H9 (cell line): Measurements from ENCODE around the gene ANAPC10. TPM values are rescaled to one million over a fixed set of nuclear protein-coding genes. Genes with fewer than 3 reads are reported as not detected.

Experiments
- DNase-seq: peaks from one replicate; pipeline ENCODE4 v3.0.0-alpha.2; 2017
- H2AFZ ChIP-seq: one replicate; pipeline ENCODE4 v1.6.1; 2013; ENCODE audit warnings: mild to moderate bottlenecking, low read length, control low read depth, moderate library complexity
- H2AK5ac ChIP-seq: 2 replicates; pipeline ENCODE4 v1.6.1; 2013; ENCODE audit warnings: low read length, control low read depth, mixed read lengths; ENCODE audit not compliant: insufficient read length
- H2BK120ac ChIP-seq: one replicate; pipeline ENCODE4 v1.6.1; 2013; ENCODE audit warnings: low read depth, mild to moderate bottlenecking, low read length, control low read depth, inconsistent platforms; ENCODE audit not compliant: poor library complexity, severe bottlenecking
- H2BK12ac ChIP-seq: 2 replicates; pipeline ENCODE4 v1.6.1; 2013; ENCODE audit warnings: low read length, control low read depth, mixed read lengths, low read depth; ENCODE audit not compliant: insufficient read length
- H2BK15ac ChIP-seq: 2 replicates; pipeline ENCODE4 v1.6.1; 2013; ENCODE audit warnings: low read depth, low read length, control low read depth
- H2BK20ac ChIP-seq: one replicate; pipeline ENCODE4 v1.6.1; 2013; ENCODE audit warnings: low read depth, mild to moderate bottlenecking, low read length, control low read depth, inconsistent platforms; ENCODE audit not compliant: poor library complexity, severe bottlenecking
- H2BK5ac ChIP-seq: 2 replicates; pipeline ENCODE4 v1.6.1; 2013; ENCODE audit warnings: low read length, control low read depth, mixed read lengths; ENCODE audit not compliant: insufficient read length
- H3K14ac ChIP-seq: 2 replicates; pipeline ENCODE4 v1.6.1; 2013; ENCODE audit warnings: low read length, control low read depth; ENCODE audit not compliant: insufficient read depth
- H3K18ac ChIP-seq: 2 replicates; pipeline ENCODE4 v1.6.1; 2013; ENCODE audit warnings: low read depth, mild to moderate bottlenecking, mixed read lengths, low read length, control low read depth; ENCODE audit not compliant: insufficient read length
- H3K23ac ChIP-seq: 2 replicates; pipeline ENCODE4 v1.6.1; 2013; ENCODE audit warnings: low read length, control low read depth, mixed read lengths, low read depth; ENCODE audit not compliant: insufficient read length
- H3K23me2 ChIP-seq: 2 replicates; pipeline ENCODE4 v1.6.1; 2013; ENCODE audit warnings: low read depth, mild to moderate bottlenecking, mixed read lengths, low read length, control low read depth; ENCODE audit not compliant: insufficient read length, poor library complexity, severe bottlenecking
- H3K27ac ChIP-seq: 2 replicates; pipeline ENCODE4 v1.5.1; 2013; ENCODE audit warnings: low read length, control low read depth, mixed read lengths, low read depth; ENCODE audit not compliant: insufficient read length
- H3K27me3 ChIP-seq: 2 replicates; pipeline ENCODE4 v1.6.1; 2013; ENCODE audit warnings: low read length, control low read depth, inconsistent platforms; ENCODE audit not compliant: insufficient read depth
- H3K4ac ChIP-seq: 2 replicates; pipeline ENCODE4 v1.6.1; 2013; ENCODE audit warnings: low read depth, mild to moderate bottlenecking, control low read depth, inconsistent platforms, low read length, moderate library complexity
- H3K4me1 ChIP-seq: 2 replicates; pipeline ENCODE4 v1.6.1; 2013; ENCODE audit warnings: low read length, control low read depth, inconsistent platforms; ENCODE audit not compliant: insufficient read depth
- H3K4me2 ChIP-seq: 2 replicates; pipeline ENCODE4 v1.6.1; 2013; ENCODE audit warnings: low read length, control low read depth, mixed read lengths; ENCODE audit not compliant: insufficient read length, insufficient read depth
- H3K56ac ChIP-seq: 2 replicates; pipeline ENCODE4 v1.6.1; 2013; ENCODE audit warnings: low read depth, mild to moderate bottlenecking, mixed read lengths, low read length, control low read depth; ENCODE audit not compliant: insufficient read length
- H3K79me1 ChIP-seq: 2 replicates; pipeline ENCODE4 v1.6.1; 2013; ENCODE audit warnings: low read depth, mild to moderate bottlenecking, moderate library complexity, low read length, control low read depth, inconsistent platforms; ENCODE audit not compliant: insufficient read depth, poor library complexity, severe bottlenecking
- H3K79me2 ChIP-seq: 2 replicates; pipeline ENCODE4 v1.6.1; 2013; ENCODE audit warnings: low read length, control low read depth, inconsistent platforms; ENCODE audit not compliant: insufficient read depth
- H3K9ac ChIP-seq: 2 replicates; pipeline ENCODE4 v1.6.1; 2013; ENCODE audit warnings: low read length, control low read depth, mixed read lengths; ENCODE audit not compliant: insufficient read length; ENCODE audit errors: extremely low read depth
- H3K9me3 ChIP-seq: one replicate; pipeline ENCODE4 v1.6.1; 2013; ENCODE audit warnings: low read depth, low read length, inconsistent platforms; ENCODE audit not compliant: control insufficient read depth
- H3T11ph ChIP-seq: one replicate; pipeline ENCODE4 v1.6.1; 2013; ENCODE audit warnings: mild to moderate bottlenecking, low read length, control low read depth, inconsistent platforms
- H4K20me1 ChIP-seq: one replicate; pipeline ENCODE4 v1.6.1; 2013; ENCODE audit not compliant: control insufficient read depth, insufficient read length, insufficient read depth
- H4K5ac ChIP-seq: 2 replicates; pipeline ENCODE4 v1.6.1; 2013; ENCODE audit warnings: low read depth, mild to moderate bottlenecking, mixed read lengths, low read length, control low read depth; ENCODE audit not compliant: insufficient read length
- H4K8ac ChIP-seq: replicated peaks from 2 replicates; pipeline ENCODE4 v1.6.1; 2013; ENCODE audit warnings: low read length, control low read depth, mixed read lengths, low read depth; ENCODE audit not compliant: insufficient read length
- H4K91ac ChIP-seq: 2 replicates; pipeline ENCODE4 v1.6.1; 2013; ENCODE audit warnings: low read depth, mild to moderate bottlenecking, moderate library complexity, mixed read lengths, low read length, control low read depth; ENCODE audit not compliant: insufficient read length
- H3K27ac Mint-ChIP-seq, 3 experiments: 2 replicates in 2 of 3; 3 replicates in 1 of 3; pipeline ENCODE4 v1.8.0; 2020 to 2021; ENCODE audit warnings: mixed read lengths in 3 of 3, mild to moderate bottlenecking in 1 of 3, moderate library complexity in 1 of 3
- H3K27me3 Mint-ChIP-seq: 2 replicates; pipeline ENCODE4 v1.8.0; 2021; ENCODE audit warnings: low read depth, mild to moderate bottlenecking, moderate library complexity, mixed read lengths
- H3K36me3 Mint-ChIP-seq, 3 experiments: 2 replicates in 2 of 3; 3 replicates in 1 of 3; pipeline ENCODE4 v1.8.0; 2020 to 2021; ENCODE audit warnings: low read depth in 3 of 3, mixed read lengths in 3 of 3; ENCODE audit not compliant: insufficient read depth in 1 of 3
- H3K4me1 Mint-ChIP-seq, 2 experiments: 2 replicates each; pipeline ENCODE4 v1.8.0; 2020; ENCODE audit warnings: mixed read lengths in 2 of 2
- H3K4me3 Mint-ChIP-seq, 2 experiments: 2 replicates in 1 of 2; 3 replicates in 1 of 2; pipeline ENCODE4 v1.8.0; 2020 to 2021; ENCODE audit warnings: mild to moderate bottlenecking in 2 of 2, mixed read lengths in 2 of 2, moderate library complexity in 1 of 2
- H3K9me3 Mint-ChIP-seq, 2 experiments: 2 replicates in 1 of 2; 3 replicates in 1 of 2; pipeline ENCODE4 v1.8.0; 2020; ENCODE audit warnings: mild to moderate bottlenecking in 2 of 2, mixed read lengths in 2 of 2, moderate library complexity in 1 of 2
- WGBS: extraction: QIAGEN DNeasy Blood & Tissue Kit; methylation state at CpG from one replicate; pipeline ENCODE4 v1.1.7; 2013; ENCODE audit warnings: missing lambda C conversion rate, low lambda C conversion rate, mixed read lengths; ENCODE audit not compliant: insufficient read length; ENCODE audit errors: extremely low coverage; 5-methylcytosine and 5-hydroxymethylcytosine counted together
- total RNA-seq: library from RNA; stranded (reverse); gene quantifications from 2 replicates; pipeline ENCODE4 v1.2.1, GENCODE V29; 2021
- TF ChIP-seq, protein P1 (sequence below): fragments of 200-600 bp; sonication (generic); conservative IDR thresholded peaks from 3 replicates; pipeline ENCODE4 v1.8.0; 2021; ENCODE audit warnings: antibody characterized with exemption, mild to moderate bottlenecking

Gene ANAPC10
- total RNA-seq, 1 experiment from 2014 or later = 25.3 TPM

DNA sequence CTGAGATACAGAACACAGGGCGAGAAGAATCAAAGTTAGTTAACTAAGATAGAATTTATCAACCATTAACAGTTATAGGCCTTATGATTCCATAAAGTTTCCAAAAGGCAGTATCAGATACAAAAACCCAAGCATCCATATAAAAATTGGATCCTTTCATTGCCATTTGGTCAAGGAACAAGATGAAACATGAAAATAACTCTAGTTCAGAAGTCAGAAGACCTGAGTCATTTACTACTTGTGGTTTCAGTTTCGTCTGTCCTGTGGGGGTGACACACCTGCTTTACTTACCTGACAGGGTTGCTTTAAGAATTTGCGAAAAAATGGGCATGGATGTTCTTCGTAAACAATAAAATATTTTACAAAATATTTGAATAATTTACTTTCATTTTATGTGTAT lies 130.8 kb downstream of the ANAPC10 start:
- TF ChIP-seq, protein P1, sequence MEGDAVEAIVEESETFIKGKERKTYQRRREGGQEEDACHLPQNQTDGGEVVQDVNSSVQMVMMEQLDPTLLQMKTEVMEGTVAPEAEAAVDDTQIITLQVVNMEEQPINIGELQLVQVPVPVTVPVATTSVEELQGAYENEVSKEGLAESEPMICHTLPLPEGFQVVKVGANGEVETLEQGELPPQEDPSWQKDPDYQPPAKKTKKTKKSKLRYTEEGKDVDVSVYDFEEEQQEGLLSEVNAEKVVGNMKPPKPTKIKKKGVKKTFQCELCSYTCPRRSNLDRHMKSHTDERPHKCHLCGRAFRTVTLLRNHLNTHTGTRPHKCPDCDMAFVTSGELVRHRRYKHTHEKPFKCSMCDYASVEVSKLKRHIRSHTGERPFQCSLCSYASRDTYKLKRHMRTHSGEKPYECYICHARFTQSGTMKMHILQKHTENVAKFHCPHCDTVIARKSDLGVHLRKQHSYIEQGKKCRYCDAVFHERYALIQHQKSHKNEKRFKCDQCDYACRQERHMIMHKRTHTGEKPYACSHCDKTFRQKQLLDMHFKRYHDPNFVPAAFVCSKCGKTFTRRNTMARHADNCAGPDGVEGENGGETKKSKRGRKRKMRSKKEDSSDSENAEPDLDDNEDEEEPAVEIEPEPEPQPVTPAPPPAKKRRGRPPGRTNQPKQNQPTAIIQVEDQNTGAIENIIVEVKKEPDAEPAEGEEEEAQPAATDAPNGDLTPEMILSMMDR = no peak
- H3K23ac ChIP-seq = no peak overlapping the region
- WGBS = no CpG with 5 or more reads among the region's 4 CpGs
- H2AK5ac ChIP-seq = no peak overlapping the region
- H2BK12ac ChIP-seq = no peak overlapping the region
- Mint-ChIP-seq H3K4me1 (no peaks in the 10 kb centered on the region), H3K27me3 (no peaks in the 10 kb centered on the region), H3K27ac (no peak overlapping the region), H3K4me3 (no peak overlapping the region), H3K9me3 (no peaks in the 10 kb centered on the region; a peak in 1 of 5 replicates), H3K36me3 (peaks cover 0 to 2% (median 0%) of the 10 kb centered on the region in 3 experiments; a peak in 1 of 7 replicates)
- H3K79me2 ChIP-seq = no peaks in the 10 kb centered on the region
- H3K23me2 ChIP-seq = no peaks in the 10 kb centered on the region
- no peak overlapping the region for H3K4me2 ChIP-seq
- H3K9ac ChIP-seq = no peak overlapping the region
- no peak overlapping the region for H2BK120ac ChIP-seq
- no peaks in the 10 kb centered on the region for H3K79me1 ChIP-seq
- no peak overlapping the region for H3T11ph ChIP-seq
- H2BK5ac ChIP-seq = no peak overlapping the region
- no peak overlapping the region for H3K14ac ChIP-seq
- H3K18ac ChIP-seq = no peak overlapping the region
- H2BK15ac ChIP-seq = no peak overlapping the region
- H4K5ac ChIP-seq = no peak overlapping the region
- H2AFZ ChIP-seq = no peak overlapping the region
- no peak overlapping the region for H4K91ac ChIP-seq
- H2BK20ac ChIP-seq = no peak overlapping the region
- no peaks in the 10 kb centered on the region for H4K20me1 ChIP-seq
- no peak overlapping the region for H4K8ac ChIP-seq
- H3K27ac ChIP-seq = no peak overlapping the region
- H3K4me1 ChIP-seq = no peaks in the 10 kb centered on the region
- H3K56ac ChIP-seq = no peak overlapping the region
- H3K27me3 ChIP-seq = no peaks in the 10 kb centered on the region
- H3K9me3 ChIP-seq = no peaks in the 10 kb centered on the region
- DNase-seq = no peak
- H3K4ac ChIP-seq = no peak overlapping the region
